GM21390 (cell line): ENCODE measurements around the gene SLC25A27.

ENCODE experiments used
- ATAC-seq: cut with Tn5 transposase; IDR thresholded peaks from one replicate; pipeline ENCODE4 v1.9.1; 2021; ENCODE audit not compliant: unreplicated experiment

The SLC25A27 gene

GRCh38 chr6:46651006-46651405, 1.8 kb upstream of the SLC25A27 start:
- no peak for ATAC-seq

DNA sequence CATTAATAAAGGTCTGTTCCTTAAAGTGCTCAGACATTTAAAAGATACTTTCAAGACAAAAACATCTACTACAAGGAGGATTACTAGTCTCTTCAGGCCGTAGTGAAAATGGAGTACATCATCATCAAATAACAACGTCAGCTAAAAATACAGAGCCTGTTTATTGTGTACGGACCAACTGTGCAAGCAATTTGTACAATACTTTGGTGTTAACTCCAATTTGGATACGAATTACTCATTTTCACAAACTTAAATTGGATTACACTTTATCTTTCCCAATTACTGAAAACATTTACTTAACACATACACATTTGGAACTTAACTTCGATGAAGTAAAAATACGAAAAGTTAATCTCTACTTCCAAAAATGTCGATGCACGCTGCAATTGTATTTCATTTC, 959 bp upstream of the SLC25A27 start:
- no peak for ATAC-seq

GRCh38 chr6:46652232-46652602, 558 bp upstream of the SLC25A27 start:
- no peak for ATAC-seq

GRCh38 chr6:46653439-46654195, 842 bp downstream of the SLC25A27 start:
- ATAC-seq, result no peak

DNA sequence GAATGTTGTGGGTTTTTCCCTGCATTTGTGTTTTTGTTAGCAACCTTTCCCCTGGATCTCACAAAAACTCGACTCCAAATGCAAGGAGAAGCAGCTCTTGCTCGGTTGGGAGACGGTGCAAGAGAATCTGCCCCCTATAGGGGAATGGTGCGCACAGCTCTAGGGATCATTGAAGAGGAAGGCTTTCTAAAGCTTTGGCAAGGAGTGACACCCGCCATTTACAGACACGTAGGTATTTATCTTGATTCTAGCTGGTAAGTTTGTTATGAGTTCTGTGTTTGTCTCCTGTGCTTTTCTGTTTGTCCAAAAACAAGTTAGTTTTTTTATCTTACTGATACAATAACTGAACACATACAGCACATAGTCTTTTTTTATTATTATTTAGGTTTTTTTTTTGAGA, 3.0 kb downstream of the SLC25A27 start:
- no peak for ATAC-seq

- no peak for ATAC-seq
Measured at GRCh38 chr6:46657642-46658041, 4.9 kb downstream of the SLC25A27 start.

- ATAC-seq, result no peak
Measured at GRCh38 chr6:46661483-46661882, 8.7 kb downstream of the SLC25A27 start.

DNA sequence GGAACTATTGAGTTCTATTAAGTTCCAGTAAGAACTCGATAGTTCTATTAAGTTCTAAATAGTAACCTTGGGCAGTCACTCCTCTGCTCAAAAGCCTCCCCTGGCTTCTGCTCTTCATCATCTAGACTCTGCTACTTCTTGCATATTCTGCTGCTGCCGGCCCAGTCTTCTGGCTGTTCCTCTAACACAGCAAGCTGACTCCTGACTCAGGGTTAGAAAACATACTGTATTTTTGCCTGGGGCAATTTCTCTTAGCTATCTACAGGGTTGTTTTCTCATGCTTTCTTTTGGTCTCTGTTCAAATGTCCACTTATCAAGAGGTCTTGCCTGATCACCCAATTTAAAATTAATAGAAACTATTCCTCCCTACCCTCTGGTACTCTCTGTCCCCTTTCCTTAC, 14.6 kb downstream of the SLC25A27 start:
- no peak for ATAC-seq

- ATAC-seq, result no peak
Measured at GRCh38 chr6:46674410-46674809, 21.6 kb downstream of the SLC25A27 start.

DNA sequence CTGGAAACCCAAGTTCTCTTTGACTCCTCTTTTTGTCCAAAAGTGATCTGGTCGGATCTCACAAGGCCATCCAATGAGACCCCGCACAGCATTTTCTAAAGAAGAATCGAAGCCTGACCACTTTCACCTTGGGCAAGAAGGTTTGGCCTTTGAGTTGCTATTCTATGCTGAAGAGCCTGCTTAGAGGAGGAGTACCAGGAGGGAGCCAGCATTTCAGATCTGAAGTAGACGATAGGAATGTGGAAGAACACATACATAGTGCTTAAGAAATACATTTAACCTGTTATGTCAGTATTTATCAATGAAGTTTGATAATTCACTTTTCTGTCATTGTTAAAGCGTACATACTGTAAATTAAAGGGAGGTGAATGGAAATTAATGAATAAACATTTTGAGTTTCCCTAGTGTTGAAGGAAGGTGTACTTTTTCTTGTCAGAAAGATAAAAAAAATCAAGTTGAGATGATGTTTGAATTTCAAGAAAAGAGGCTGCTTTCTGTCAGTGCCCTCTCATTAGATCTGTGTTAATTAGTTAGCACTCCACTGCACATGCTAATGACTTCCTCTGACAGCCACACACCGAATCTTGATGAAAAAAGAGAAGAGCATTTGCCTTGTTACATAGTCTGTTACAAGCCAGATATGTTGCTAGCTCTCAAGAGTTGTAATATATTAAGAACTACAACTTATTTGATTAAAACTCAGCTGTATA, 24.0 kb downstream of the SLC25A27 start:
- no peak for ATAC-seq

- ATAC-seq, result no peak
Measured at GRCh38 chr6:46677314-46677654, 24.5 kb downstream of the SLC25A27 start.

- no peak for ATAC-seq
Measured at GRCh38 chr6:46684771-46685170, 32.0 kb downstream of the SLC25A27 start.

GRCh38 chr6:46687619-46688097, 34.9 kb downstream of the SLC25A27 start, which contains the start of gene TDRD6:
TSS of gene TDRD6 (plus strand) at chr6:46687885. CDS start at chr6:46688129, 244 bp downstream.
- no peak for ATAC-seq

- ATAC-seq, result no peak
Measured at GRCh38 chr6:46688117-46688965, 35.6 kb downstream of the SLC25A27 start.

GRCh38 chr6:46688966-46689335, 36.2 kb downstream of the SLC25A27 start:
- ATAC-seq, result no peak

GRCh38 chr6:46689657-46690056, 36.9 kb downstream of the SLC25A27 start:
- ATAC-seq, result no peak

GRCh38 chr6:46690141-46690755, 37.5 kb downstream of the SLC25A27 start:
- ATAC-seq, result no peak

DNA sequence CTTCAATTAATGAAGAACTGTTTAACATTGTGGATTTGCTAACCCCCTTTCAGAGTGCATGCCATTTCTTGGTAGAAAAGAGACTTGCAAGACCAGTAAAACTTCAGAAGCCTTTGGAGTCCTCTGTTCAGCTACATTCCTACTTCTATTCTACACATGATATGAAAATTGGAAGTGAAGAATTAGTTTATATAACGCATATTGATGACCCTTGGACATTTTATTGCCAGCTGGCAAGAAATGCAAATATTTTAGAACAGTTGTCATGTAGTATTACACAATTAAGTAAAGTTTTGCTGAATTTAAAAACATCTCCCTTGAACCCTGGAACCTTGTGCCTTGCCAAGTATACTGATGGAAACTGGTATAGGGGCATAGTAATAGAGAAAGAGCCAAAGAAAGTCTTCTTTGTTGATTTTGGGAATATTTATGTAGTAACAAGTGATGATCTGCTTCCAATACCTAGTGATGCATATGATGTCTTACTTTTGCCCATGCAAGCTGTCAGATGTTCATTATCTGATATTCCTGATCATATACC, 38.2 kb downstream of the SLC25A27 start:
- ATAC-seq, result no peak

DNA sequence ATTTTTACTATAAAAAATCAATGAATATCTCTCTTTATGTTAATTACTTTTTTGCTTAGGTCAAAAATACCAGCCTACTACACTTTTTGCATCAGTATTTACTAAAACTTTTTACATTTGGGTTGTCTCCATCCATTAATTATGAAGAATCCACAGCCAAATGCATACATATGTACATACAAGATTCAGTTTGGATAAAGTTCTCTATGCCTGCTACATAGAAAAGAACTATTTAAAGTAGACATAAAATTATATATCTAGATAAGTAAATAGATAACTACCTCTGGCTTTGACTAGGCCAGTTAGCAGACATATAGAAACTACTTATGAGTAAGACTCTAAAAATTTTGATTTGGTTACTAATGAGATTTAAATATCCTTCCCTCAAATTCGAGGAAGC, 47.2 kb downstream of the SLC25A27 start:
- ATAC-seq, result no peak

DNA sequence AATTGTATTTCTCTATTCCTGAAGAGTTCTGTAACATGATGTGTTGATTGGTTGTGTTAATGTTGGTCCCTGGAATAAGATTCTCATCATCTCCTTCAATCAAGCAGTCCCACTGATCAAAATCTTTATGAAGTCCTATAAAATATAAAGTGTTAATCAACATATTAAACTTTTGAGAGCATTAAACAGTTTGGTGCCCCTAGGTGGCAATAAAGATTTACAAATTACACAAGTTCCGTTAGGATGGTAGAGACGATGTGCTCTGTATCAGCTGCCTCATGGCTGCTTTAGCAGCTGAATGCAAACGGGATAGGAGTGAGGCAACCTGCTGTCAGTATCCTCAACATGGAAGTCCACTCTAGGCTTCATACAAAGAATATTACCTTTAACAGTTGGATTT, 51.8 kb downstream of the SLC25A27 start:
- no peak for ATAC-seq

DNA sequence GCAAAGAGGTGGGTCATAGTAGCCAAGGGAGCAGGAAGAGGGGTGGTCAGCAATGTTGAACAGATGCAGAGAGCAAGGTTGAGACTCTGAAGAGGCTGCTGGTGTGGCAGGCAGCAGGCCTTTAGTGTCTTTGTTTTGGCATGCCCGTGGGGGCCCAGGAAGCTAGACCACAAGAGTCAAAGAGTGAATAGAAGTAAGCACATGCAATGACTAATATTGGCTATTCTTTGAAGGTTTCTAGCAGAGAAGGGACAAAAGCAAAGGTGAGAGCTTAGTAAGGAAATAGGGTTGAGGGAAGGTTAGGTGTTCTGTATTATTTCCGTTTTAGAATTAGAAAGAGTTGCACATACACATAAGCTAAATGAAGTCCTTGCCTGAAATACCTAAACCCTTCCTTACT, 53.7 kb downstream of the SLC25A27 start:
- ATAC-seq, result no peak
